Retina (tissue), 1 donor: ENCODE data around the gene NOP53.
"Not testable (repeated sequence)": the region's sequence is repeated elsewhere in the genome, so short reads cannot be mapped to it uniquely, and the experiment has no call there.

Experiments used
- DNase-seq: peaks from one replicate; pipeline ENCODE4 v3.0.0-alpha.2; 2016

Gene NOP53

DNA sequence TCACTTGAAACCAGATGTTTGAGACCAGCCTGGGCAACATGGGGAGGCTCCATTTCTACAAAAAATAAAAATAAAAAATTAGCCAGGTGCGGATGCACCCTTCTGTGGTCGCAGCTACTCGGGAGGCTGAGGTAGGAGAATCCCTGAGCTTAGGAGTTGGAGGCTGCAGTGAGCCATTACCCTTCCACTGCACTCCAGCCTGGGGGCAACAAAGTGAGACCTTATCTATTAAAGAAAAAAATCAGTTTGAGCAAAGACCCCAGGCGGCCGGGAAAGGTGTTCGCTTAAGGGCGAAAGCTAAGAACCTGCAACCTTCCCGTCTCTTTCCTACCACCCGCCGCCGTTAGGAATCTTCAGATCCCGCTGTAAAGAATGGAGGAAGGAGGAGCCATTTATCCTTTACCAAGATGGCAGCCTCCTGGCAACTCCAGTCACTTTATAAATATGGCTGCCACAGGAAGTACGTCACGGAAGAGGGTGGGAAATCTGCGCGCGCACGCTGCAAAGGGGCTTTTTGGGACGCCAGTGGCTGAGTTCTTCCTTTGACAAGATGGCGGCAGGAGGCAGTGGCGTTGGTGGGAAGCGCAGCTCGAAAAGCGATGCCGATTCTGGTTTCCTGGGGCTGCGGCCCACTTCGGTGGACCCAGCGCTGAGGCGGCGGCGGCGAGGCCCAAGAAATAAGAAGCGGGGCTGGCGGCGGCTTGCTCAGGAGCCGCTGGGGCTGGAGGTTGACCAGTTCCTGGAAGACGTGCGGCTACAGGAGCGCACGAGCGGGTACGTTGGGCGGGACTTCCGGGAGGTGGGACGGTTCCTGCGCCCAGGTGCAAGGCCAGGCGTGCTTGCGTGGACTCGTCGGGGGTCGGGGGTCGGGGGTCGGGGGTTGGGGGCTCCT, at the start of gene NOP53:
Gene NOP53, plus strand, starts transcription at position 537 of the 892 bp plus-strand sequence. Its CDS starts 14 bp downstream, at position 551.
- DNase-seq = peak; percentile 99

DNA sequence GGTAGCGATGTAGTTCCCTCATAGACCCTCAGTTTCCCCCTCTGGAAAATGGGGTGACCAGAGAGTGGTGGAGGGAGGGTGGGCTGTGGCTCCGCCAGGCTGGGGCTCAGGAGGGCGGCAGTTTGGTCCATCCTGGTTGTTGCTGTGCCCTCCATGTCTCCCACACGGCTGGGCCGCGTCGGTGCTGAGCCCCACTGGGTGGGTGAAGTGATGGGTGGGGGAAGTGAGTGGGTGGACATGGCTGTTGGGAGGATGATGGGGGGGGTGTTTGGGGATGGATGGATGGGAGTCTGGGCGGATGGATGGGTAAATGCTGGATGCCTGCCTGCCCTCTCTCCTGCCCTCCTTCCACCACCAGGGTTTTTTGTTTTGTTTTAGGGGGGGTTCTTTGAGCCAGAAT, 48.7 kb upstream of the NOP53 start:
- no peak for DNase-seq

DNA sequence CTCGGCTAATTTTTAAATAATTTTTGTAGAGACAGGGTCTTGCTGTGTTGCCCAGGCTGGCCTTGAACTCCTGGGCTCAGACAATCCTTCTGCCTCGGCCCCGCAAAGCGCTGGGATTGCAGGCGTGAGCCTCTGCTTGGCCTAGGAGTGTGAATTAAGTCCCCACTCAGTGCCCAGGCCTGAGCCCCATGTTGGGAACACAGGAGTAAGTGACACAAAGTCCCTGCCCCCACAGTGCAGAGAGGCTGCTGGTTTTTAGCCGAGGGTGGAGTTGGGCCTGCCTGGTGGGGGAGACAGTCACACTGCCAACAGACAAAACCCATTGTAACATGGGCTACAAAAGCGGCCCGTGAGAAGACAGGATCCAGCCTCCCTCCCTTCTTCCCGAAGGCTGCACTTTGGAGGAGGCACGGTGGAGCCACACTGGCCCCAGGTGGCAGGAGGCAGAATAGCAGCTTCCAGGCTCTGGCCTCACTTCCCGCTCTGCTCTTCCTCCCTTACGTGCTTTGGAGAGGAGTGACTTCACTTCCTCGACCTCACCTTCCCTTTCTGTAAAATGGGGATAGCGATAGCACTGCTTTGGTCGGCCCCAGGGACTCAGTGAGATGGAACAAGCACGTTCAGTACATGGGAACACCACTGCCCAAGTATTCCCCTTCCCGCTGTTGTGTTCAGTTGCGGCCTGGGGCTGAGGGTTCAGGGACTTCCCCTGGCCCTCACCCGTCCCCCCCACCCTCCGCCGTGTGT, 47.3 kb upstream of the NOP53 start:
- peak; percentile 83 for DNase-seq

DNA sequence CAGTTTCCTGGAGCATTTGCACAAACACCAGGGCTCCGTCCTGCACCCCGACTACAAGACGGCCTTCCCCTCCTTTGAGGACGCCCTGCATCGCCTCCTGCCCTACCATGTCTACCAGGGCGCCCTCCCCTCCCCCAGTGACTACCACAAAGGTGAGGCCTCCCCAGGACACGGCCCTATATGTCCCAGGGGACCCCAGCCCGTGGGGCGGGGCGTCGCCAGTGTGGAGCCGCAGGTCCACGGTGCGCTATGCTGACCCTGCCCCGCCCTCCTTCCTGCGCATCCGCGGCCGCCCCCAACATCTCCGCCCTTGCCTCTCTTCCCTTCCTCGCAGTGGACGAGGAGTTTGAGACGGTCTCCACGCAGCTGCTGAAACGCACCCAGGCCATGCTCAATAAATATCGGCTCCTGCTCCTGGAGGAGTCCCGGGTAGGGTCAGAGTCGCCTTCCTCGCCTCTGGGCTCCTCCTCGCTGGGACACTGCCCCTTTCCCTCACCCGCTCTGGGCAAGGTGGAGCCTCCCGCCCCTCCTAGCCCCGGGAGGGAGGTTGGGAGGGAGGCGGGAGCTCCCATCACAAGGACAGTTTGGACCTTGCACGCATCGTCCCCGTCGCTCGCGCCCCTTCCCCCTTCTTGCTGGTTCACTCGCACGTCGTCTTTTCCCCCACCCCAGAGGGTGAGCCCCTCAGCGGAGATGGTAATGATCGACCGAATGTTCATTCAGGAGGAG, 46.6 kb upstream of the NOP53 start:
- DNase-seq = no peak

DNA sequence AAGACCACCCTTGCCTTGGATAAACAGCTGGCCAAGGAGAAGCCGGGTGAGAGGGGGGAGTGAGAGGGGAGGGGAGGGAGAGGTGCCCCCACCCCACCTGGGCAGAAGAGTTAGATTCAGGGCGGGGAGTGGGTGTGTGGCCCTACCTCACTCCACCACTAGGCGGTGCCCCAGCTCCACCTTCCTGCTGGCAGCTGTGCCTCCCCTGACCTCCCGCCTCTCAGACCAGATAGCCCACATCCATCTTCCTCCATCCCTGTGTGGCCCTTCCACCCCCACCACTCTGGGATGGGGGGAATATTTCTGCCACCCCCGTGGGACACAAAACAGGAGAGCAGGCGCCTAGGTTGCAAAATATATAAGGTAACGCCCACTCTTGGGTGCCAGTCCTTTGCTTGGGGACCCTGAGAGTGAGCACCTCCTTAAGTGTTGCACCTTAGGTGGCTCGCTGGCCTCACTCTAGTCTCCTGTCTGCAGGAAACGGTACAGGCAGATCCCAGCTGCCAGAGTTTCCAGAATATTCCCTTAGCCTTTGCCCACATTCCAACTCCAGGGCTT, 45.9 kb upstream of the NOP53 start:
- peak; percentile 68 for DNase-seq

DNA sequence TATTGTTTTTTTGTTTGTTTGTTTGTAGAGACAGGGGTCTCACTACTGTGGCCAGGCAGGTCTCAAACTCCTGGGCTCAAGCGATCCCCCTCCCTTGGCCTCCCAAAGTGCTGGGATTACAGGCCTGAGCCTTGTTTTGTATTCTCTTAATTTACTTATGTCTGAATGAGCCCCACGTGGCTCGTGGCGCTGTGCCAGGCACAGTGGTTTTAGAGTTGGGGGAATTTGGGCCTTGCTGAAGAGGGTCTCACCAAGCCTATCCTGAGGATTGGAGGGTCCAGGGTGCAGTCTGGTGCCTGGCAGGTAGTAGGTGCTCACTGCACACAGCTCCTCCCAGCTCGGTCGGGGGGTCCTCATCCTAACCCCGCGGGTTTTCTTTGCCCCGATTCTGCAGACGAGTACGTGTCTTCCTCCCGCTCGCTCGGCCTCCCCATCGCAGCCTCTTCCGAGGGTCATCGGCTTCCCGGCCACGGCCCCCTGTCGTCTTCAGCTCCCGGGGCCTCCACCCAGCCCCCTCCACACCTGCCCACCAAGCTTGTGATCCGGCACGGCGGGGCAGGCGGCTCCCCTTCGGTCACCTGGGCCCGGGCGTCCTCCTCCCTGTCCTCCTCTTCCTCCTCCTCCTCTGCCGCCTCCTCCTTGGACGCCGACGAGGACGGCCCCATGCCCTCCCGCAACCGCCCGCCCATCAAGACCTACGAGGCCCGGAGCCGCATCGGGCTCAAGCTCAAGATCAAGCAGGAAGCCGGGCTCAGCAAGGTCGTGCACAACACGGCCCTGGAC, 44.2 kb upstream of the NOP53 start:
- no peak for DNase-seq

DNA sequence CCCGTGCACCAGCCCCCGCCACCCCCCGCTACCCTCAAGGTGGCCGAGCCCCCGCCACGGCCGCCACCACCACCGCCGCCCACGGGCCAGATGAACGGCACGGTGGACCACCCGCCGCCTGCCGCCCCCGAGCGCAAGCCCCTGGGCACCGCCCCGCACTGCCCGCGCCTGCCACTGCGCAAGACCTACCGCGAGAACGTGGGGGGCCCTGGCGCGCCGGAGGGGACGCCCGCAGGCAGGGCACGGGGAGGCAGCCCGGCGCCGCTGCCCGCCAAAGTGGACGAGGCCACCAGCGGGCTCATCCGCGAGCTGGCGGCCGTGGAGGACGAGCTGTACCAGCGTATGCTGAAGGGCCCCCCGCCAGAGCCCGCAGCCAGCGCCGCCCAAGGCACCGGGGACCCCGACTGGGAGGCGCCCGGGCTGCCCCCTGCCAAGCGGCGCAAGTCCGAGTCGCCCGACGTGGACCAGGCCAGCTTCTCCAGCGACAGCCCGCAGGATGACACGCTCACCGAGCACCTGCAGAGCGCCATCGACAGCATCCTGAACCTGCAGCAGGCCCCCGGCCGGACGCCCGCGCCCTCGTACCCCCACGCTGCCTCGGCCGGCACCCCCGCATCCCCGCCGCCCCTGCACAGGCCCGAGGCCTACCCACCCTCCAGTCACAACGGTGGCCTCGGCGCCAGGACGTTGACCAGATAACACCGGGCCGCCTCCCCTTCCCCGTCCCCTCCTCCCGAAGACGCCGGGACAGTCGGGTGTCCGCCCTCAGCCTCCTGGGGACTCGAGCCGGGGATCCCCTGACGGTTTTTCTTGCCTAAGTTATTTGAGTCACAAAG, 43.4 kb upstream of the NOP53 start:
- no peak for DNase-seq

DNA sequence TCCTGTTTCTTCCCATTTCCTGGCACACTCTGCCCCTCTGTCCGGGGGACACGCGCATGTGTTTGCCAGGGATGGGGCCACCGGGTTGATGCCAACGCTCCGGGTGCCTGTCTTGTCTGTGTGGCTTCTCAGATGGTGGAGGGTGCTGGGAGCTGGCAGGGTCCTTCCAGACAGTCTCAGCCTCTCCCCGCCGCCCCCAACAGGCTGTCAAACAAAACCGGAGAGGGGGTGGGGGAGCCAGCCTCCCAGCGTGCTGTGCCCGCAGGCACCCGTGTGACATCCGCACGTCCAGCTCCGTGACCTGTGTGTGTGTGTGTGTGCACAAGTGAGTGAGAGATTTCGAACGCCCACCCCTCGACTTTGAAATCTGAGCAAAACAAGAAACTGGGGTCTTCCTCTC, 42.7 kb upstream of the NOP53 start:
- no peak for DNase-seq

DNA sequence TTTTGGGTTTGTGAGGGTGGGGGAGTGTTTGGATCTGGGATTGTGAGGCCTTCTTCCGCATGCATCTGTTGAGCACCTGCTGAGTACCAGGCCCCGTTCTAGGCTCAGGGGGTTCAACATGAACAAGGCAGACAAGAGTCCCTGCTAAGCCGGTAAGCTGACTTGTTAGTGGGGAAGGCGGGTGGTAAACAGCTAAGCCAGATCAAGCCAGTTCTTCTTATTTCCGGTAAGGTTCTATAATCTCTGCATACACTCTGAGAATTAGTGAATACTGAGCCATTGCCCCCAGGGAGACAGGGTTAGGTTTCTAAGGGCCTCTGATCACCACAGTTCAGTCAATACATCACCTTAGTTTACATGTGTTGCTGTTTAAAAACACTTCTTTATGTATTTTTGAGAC, 42.0 kb upstream of the NOP53 start:
- DNase-seq = no peak

DNA sequence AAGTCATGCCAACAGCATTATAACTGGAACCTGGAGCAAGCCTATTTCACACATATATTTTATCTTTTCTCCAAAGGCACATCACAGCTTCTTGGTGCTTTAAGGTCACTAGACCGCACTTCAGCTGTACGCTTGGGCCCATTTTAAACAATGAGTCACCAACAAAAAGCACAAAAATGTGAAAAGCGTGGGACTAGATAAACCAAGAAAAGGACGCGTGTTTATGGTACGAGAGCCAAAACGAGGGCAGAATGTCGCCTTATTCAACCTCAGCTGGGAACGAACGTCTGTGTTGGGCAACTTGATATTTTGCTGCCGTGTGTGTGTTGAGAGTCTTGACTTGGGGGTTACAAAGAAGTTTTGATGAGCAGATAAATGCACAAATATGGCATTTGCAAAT, 41.3 kb upstream of the NOP53 start:
- DNase-seq = no peak

DNA sequence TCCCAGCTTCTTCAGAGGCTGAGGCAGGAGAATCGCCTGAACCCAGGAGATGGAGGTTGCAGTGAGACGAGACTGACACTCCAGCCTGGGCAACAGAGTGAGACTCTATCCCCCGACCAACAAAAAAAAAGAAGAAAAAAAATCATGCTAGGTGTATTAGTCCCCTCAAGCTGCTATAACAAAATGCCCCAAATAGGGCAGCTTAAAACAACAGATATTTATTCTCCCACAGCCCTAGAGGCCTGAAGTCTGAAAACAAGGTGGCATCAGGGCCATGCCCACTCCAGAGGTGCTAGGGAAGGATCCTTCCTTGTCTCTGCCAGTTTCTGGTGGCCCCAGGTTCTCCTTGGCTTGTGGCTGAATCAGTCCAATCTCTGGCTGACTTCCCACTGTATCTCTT, 40.7 kb upstream of the NOP53 start:
- no peak for DNase-seq

DNA sequence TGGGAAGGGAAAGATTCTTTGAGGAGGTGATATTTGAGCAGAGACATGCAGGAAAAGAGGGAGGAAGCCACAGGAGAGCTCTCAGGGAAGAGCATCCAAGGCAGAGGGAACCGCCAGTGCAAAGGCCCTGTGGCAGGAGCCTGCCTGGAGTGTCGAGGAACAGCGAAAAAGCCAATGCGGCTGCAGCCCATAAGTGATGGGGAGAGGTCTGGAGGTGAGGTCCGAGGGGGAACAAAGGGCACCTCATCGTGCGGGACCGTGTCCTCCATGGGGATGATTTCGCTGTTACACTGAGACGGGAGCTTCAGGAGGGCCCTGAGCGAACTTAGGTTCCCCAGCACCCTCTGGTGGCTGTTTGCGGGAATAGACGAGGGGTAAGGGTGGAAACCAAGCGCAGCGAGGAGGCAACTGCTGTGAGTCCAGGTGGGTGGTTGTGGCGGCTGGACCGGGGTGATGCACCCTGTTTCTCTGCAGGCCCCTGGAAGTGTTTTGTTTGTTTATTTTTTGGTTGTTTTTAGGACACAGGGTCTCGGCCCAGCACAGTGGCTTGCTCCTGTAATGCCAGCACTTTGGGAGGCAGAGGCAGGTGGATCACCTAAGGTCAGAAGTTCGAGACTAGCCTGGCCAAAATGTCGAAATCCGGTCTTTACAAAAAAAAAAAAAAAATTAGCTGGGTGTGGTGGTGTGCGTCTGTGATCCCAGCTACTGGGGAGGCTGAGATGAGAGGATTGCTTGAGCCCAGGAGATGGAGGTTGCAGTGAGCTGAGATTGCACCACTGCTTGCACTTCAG, 38.0 kb upstream of the NOP53 start:
- peak; percentile 69 for DNase-seq

DNA sequence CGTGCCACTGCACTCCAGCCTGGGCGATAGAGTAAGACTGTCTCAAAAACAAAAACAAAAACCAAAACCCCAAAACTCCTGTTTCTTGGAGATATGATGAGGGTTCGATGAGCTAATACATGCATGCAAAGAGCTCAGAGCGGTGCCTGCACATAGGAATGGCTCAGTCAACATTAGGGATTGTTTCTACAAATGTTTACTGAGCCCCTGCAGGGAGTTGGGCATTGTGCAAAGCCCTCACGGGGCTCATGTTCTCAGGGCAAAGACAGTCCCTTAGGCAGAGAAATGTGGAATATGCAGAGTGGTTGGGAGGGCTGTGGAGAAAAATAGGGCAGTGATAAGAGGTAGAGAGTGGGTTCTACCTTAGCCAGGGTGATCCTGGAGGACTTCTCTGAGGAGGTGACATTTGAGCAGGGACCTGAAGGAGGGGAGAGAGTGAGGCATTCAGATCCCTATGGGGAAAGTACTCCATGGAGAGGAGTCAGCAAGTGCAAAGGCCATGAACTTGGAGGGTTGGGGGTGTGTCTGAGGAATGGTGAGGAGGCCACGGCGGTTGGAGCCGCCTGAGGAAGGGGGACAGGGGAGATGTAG, 33.6 kb upstream of the NOP53 start:
- DNase-seq = no peak

DNA sequence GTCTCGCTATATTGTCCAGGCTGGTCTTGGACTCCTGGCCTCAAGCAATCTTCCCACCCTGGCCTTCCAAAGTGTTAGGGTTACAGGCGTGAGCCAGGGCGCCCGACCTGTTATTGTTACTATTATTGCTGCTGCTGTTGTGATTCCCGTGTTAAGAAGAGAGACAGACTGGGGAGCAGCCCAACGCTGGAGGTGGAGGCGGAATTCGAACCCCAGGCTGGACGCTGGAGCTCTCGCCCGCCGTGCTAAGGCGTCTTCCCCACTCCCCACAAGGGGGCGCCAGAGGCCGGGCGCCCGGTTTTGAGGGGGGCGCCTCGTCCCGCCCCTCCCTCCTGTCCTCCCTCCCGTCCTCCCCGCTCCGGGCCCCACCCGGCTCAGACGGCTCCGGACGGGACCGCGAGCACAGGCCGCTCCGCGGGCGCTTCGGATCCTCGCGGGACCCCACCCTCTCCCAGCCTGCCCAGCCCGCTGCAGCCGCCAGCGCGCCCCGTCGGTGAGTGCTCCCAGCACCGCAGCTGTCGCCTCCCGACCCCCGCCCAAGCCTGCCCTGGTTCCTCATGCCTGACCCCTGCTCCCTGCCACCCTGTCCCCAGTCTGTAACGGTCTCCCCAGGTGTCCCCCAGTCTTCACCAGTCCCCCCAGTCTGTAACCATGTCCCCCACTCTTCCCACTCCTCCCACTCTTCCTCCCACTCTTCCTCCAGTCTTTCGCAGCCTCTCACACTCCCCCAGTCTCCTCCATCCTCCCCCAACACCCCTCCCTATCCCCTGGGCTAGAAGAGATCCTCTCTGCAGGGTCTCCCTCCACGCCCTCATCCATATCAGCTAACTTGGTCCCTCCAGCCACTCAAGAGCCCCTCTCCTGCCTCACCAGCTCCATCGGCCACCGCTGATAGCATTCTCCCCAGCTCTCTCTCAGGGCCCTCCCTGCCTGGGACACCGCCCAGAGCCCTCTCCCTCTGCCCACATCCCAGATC, 32.0 kb upstream of the NOP53 start, which contains the start of gene EHD2:
Gene EHD2, plus strand, starts transcription at position 377 of the 976 bp plus-strand sequence. CDS start 3,191 bp downstream, outside the sequence.
- DNase-seq = peak; percentile 25

DNA sequence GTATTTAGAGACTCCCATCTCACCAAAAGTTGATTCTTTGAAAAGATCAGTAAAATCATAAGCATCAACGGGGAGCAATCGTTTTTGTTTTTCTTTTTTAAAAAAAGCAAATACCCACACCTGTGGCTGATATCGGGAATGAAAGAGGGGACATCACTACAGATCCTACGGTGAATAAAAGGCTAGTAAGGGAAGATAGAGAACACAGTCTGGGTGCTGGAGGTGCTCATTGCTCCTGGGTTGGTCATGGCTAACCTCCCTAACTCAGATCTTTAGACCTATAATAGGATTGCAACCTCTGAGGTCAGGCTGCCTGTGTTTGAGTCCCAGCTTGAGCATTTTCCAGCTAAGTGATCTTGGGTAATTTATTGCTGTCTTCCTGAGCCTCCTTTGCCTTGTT, 31.0 kb upstream of the NOP53 start:
- DNase-seq = no peak

DNA sequence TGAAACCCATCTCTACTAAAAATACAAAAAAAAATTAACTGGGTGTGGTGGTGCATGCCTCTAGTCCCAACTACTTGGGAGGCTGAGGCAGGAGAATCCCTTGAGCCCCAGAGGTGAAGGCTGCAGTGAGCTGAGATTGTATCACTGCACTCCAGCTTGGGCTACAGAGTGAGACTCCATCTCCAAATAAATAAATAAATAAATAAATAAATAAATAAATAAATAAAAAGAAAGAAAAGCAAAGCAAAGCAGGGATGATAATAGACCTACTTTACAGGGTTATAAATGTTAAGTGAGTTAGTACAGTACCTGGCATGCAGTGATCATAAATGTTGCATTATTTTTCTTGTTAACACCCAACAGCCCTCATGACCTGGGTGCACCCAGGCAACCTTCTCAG, 30.5 kb upstream of the NOP53 start:
- DNase-seq = not testable (repeated sequence)

DNA sequence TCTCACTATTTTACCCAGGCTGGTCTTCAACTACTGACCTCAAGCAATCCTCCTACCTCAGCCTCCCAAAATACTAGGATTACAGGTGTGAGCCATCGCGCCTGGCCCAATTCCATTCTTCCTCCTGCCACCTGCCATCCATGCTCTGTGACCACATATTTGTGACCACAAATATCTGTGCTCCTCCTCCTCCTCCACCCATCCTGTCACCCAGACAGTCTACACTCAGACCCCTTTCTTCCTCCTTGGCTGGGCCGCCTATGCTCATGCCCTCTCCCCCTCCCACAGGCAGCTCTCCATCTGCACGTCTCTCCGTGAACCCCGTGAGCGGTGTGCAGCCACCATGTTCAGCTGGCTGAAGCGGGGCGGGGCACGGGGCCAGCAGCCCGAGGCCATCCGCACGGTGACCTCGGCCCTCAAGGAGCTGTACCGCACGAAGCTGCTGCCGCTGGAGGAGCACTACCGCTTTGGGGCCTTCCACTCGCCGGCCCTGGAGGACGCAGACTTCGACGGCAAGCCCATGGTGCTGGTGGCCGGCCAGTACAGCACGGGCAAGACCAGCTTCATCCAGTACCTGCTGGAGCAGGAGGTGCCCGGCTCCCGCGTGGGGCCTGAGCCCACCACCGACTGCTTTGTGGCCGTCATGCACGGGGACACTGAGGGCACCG, 28.9 kb upstream of the NOP53 start:
- DNase-seq = no peak
